Activated T-helper 2 cell treated with anti-CD3 and anti-CD28 coated beads, Interferon-gamma antibody, Interleukin-2, Interleukin-4, amounts not matched to agents 10 μg/mL and 5 μg/mL and 100 μg/mL, durations not matched to agents 14 hours and 24 hours and 36 hours (primary cell): Measurements from ENCODE around the gene PSEN1. TPM values are rescaled to one million over a fixed set of nuclear protein-coding genes. Genes with fewer than 3 reads are reported as not detected.

Experiments
- DNase-seq: peaks from one replicate; pipeline ENCODE4 v3.0.0; 2021; ENCODE audit warnings: low spot score
- H3K27ac Mint-ChIP-seq: one replicate; pipeline ENCODE4 v1.8.0; 2021; ENCODE audit warnings: mixed read lengths
- H3K27me3 Mint-ChIP-seq: one replicate; pipeline ENCODE4 v1.8.0; 2021; ENCODE audit warnings: low read depth, mixed read lengths
- H3K36me3 Mint-ChIP-seq: one replicate; pipeline ENCODE4 v1.8.0; 2021; ENCODE audit warnings: low read depth, mixed read lengths
- H3K4me1 Mint-ChIP-seq: one replicate; pipeline ENCODE4 v1.8.0; 2021; ENCODE audit warnings: low read depth, mixed read lengths
- H3K4me3 Mint-ChIP-seq: one replicate; pipeline ENCODE4 v1.8.0; 2021; ENCODE audit warnings: low read depth, mild to moderate bottlenecking, moderate library complexity, mixed read lengths
- H3K9me3 Mint-ChIP-seq: one replicate; pipeline ENCODE4 v1.8.0; 2021; ENCODE audit warnings: mixed read lengths
- intact Hi-C: fragments of 100-400 bp; cut with micrococcal nuclease; formaldehyde crosslinking; loops from one replicate; pipeline ENCODE4 v1.15.1; 2023
- total RNA-seq: library from RNA; stranded (reverse); gene quantifications from 2 replicates; pipeline ENCODE4 v1.2.3, GENCODE V29; 2022

The PSEN1 gene
- total RNA-seq, 1 donor from 2014 or later = 36.5 TPM

DNA sequence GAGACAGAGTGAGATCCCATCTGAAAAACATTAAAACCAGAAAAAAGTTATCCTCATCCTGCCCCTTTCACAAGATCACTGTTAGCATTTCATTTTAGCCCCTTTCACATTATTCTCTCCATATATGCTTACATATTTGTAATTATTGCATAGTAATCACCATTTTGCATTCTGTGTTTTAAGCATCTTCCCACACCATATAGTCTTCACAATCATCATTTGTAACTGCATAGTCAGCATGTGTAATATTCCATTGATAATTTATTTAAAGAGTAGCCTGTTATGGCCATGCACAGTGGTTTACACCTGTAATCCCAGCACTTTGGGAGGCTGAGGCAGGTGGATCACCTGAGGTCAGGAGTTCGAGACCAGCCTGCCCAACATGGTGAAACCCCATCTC is 112.8 kb downstream of the PSEN1 start:
- Mint-ChIP-seq H3K27me3 (peaks cover 21% of the 10 kb centered on the region), H3K9me3 (no peaks in the 10 kb centered on the region), H3K27ac (no peak overlapping the region), H3K4me1 (peaks cover 23% of the 10 kb centered on the region), H3K36me3 (no peaks in the 10 kb centered on the region), H3K4me3 (no peak overlapping the region)
- DNase-seq = no peak
- intact Hi-C loops = no loop called here

- Mint-ChIP-seq H3K36me3 (no peaks in the 10 kb centered on the region), H3K27ac (no peak overlapping the region), H3K4me3 (no peak overlapping the region), H3K4me1 (peaks cover 23% of the 10 kb centered on the region), H3K27me3 (peaks cover 16% of the 10 kb centered on the region), H3K9me3 (no peaks in the 10 kb centered on the region)
- intact Hi-C loops = no loop called here
- no peak for DNase-seq
These were observed 113.4 kb downstream of the PSEN1 start for GRCh38 chr14:73249564-73250316.

GRCh38 chr14:73250317-73250713 is 114.0 kb downstream of the PSEN1 start:
- DNase-seq = no peak
- no peak overlapping the region for H3K4me3 Mint-ChIP-seq
- intact Hi-C loops = no loop called here
- H3K27ac Mint-ChIP-seq = no peak overlapping the region
- no peaks in the 10 kb centered on the region for H3K36me3 Mint-ChIP-seq
- H3K9me3 Mint-ChIP-seq = no peaks in the 10 kb centered on the region
- peaks cover 23% of the 10 kb centered on the region for H3K4me1 Mint-ChIP-seq
- peaks cover 11% of the 10 kb centered on the region for H3K27me3 Mint-ChIP-seq

GRCh38 chr14:73250781-73251500 is 114.6 kb downstream of the PSEN1 start:
- H3K4me1 Mint-ChIP-seq = peaks cover 23% of the 10 kb centered on the region
- intact Hi-C loops = no loop called here
- H3K36me3 Mint-ChIP-seq = no peaks in the 10 kb centered on the region
- no peak for DNase-seq
- no peak overlapping the region for H3K27ac Mint-ChIP-seq
- H3K9me3 Mint-ChIP-seq = no peaks in the 10 kb centered on the region
- peaks cover 11% of the 10 kb centered on the region for H3K27me3 Mint-ChIP-seq
- no peak overlapping the region for H3K4me3 Mint-ChIP-seq

DNA sequence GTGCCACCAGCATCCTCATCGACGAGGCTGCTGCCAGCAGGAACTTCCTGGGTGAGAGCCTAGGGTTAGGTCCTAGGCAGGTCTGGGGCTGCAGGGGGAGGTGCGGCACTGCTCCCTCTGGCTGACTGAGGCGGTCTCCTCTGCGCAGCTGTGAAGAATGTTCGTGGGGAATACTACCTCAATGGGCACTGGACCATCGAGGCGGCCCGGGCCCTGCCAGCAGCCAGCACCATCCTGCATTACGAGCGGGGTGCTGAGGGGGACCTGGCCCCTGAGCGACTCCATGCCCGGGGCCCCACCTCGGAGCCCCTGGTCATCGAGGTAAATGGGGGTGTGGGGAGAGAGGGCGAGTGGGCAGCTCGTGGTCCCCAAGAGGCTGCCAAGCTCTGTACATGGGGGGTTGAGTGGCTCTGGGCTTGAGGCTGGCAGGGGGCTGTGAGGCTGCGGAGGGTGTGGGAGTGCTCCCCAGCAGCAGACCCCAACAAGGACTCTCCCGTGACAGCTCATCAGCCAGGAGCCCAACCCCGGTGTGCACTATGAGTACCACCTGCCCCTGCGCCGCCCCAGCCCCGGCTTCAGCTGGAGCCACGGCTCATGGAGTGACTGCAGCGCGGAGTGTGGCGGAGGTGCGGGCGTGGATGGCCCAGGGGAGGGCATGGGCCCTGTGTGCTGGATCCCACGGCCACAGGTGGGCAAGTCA is 115.4 kb downstream of the PSEN1 start:
- no peak overlapping the region for H3K27ac Mint-ChIP-seq
- no peak overlapping the region for H3K4me3 Mint-ChIP-seq
- H3K36me3 Mint-ChIP-seq = no peaks in the 10 kb centered on the region
- H3K27me3 Mint-ChIP-seq = peaks cover 8% of the 10 kb centered on the region
- DNase-seq = no peak
- H3K4me1 Mint-ChIP-seq = peaks cover 21% of the 10 kb centered on the region
- intact Hi-C loops = no loop called here
- no peaks in the 10 kb centered on the region for H3K9me3 Mint-ChIP-seq

DNA sequence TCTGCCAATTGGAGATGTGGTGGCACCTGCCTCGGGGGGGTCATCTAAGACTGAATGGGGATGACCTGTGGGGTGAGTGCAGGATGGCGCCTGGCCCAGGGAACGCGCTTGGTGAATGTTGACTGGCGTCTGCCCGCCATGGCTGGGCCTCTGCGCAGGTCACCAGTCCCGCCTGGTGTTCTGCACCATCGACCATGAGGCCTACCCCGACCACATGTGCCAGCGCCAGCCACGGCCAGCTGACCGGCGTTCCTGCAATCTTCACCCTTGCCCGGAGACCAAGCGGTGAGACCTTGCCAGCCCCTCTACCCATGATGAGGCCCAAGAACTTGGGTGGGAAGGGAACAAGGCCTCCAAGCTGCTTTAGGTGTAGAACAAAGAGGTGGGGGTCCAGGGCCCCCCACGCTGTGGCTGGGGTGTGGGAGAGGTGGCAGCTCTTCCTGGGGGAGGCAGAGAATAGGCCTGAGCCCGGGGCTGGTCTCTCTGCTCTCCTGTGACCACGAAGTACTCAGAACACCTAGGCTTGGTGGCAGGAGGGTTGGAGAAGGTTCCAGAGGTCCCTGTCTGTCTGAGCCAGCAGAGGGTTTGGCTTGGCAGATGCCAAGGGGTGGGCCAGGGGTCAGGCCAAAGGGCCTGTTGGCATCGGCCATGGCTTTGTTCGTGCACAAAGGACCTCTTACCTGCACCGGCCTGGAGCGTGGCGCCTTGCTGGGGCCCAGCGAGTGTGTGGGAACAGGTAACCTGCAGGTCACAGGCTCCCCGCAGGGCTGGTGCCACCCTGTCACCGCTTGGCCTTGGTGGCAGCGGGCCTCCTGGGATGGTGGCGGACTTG is 116.4 kb downstream of the PSEN1 start:
- no peaks in the 10 kb centered on the region for H3K9me3 Mint-ChIP-seq

GRCh38 chr14:73253323-73253610 is 117.0 kb downstream of the PSEN1 start:
- H3K36me3 Mint-ChIP-seq = no peaks in the 10 kb centered on the region
- no peak for DNase-seq
- no peak overlapping the region for H3K4me3 Mint-ChIP-seq
- H3K4me1 Mint-ChIP-seq = peaks cover 10% of the 10 kb centered on the region
- intact Hi-C loops = no loop called here
- no peaks in the 10 kb centered on the region for H3K27me3 Mint-ChIP-seq
- H3K27ac Mint-ChIP-seq = no peak overlapping the region
- H3K9me3 Mint-ChIP-seq = no peaks in the 10 kb centered on the region

More for the DNA sequence above, 116.4 kb downstream of the PSEN1 start:
- Mint-ChIP-seq H3K27ac (no peak overlapping the region), H3K4me1 (peaks cover 11% of the 10 kb centered on the region), H3K4me3 (no peak overlapping the region), H3K36me3 (no peaks in the 10 kb centered on the region), H3K27me3 (no peaks in the 10 kb centered on the region)
- intact Hi-C loops = no loop called here
- DNase-seq = no peak

- no peaks in the 10 kb centered on the region for H3K9me3 Mint-ChIP-seq
- no peak overlapping the region for H3K27ac Mint-ChIP-seq
- H3K4me1 Mint-ChIP-seq = peaks cover 8% of the 10 kb centered on the region
These were observed 117.4 kb downstream of the PSEN1 start for GRCh38 chr14:73253721-73254120.

DNA sequence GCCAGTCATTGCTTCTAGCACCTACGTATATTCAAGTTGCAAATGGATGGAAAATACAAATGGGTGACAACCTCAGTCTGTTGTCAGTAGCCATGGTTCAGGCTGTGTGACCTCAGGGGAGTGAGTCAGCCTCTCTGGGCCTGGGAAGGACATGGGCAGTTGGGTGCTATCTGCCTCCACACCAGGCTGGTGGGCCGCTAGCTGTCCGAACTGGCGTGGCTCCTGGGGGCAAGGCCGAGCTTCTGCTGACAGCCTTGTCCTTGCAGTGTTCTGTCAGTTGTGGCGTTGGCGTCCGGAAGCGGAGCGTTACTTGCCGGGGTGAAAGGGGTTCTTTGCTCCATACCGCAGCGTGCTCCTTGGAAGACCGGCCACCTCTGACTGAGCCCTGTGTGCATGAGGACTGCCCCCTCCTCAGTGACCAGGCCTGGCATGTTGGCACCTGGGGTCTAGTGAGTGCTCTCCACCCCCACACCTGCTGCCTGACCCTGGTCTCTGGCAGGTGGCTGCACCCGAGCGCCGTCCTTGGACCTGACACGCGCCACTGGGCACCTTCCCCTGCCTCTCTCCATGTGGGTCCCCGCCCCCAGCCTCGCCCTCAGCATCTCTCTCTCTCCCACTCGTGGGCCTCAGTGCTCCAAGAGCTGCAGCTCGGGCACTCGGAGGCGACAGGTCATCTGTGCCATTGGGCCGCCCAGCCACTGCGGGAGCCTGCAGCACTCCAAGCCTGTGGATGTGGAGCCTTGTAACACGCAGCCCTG is 118.1 kb downstream of the PSEN1 start:
- Mint-ChIP-seq H3K27ac (no peak overlapping the region), H3K9me3 (no peaks in the 10 kb centered on the region), H3K36me3 (no peaks in the 10 kb centered on the region), H3K4me1 (peaks cover 4% of the 10 kb centered on the region), H3K27me3 (no peaks in the 10 kb centered on the region), H3K4me3 (no peak overlapping the region)
- intact Hi-C loops = no loop called here
- no peak for DNase-seq

More at GRCh38 chr14:73253721-73254120, 117.4 kb downstream of the PSEN1 start:
- no peak for DNase-seq
- H3K27me3 Mint-ChIP-seq = no peaks in the 10 kb centered on the region
- no peak overlapping the region for H3K4me3 Mint-ChIP-seq
- H3K36me3 Mint-ChIP-seq = no peaks in the 10 kb centered on the region
- intact Hi-C loops = no loop called here

GRCh38 chr14:73255005-73255400 is 118.7 kb downstream of the PSEN1 start:
- intact Hi-C loops = no loop called here
- Mint-ChIP-seq H3K9me3 (no peaks in the 10 kb centered on the region), H3K36me3 (no peaks in the 10 kb centered on the region), H3K4me1 (peaks cover 4% of the 10 kb centered on the region), H3K27ac (no peak overlapping the region), H3K4me3 (no peak overlapping the region), H3K27me3 (no peaks in the 10 kb centered on the region)
- DNase-seq = no peak

GRCh38 chr14:73255693-73256225 is 119.5 kb downstream of the PSEN1 start:
- H3K27me3 Mint-ChIP-seq = no peaks in the 10 kb centered on the region
- peaks cover 4% of the 10 kb centered on the region for H3K4me1 Mint-ChIP-seq
- no peaks in the 10 kb centered on the region for H3K9me3 Mint-ChIP-seq
- H3K36me3 Mint-ChIP-seq = no peaks in the 10 kb centered on the region
- no peak overlapping the region for H3K27ac Mint-ChIP-seq
- no peak for DNase-seq
- H3K4me3 Mint-ChIP-seq = no peak overlapping the region
- intact Hi-C loops = no loop called here

DNA sequence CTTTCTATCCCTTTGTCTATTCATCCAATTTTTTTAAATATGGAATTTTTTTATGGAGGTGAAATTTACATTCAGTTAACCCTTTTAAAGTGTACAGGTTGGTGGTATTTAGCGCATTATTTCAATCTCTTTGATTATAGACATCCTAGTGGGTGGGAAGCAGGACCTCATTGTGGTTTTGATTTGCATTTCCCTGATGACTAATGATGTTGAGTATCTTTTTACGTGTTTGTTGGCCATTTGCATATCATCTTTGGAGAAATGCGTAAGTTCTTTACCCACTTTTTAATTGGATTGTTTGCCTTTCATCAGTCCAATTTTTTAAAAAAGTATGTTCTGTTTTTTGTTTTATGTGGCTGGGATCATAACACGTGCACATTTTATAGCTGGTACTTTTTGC is 121.8 kb downstream of the PSEN1 start:
- Mint-ChIP-seq H3K27me3 (no peaks in the 10 kb centered on the region), H3K4me1 (peaks cover 4% of the 10 kb centered on the region), H3K4me3 (no peak overlapping the region), H3K36me3 (no peaks in the 10 kb centered on the region), H3K27ac (no peak overlapping the region), H3K9me3 (no peaks in the 10 kb centered on the region)
- intact Hi-C loops = no loop called here
- no peak for DNase-seq
